ENCODE results near the gene MRPL45.
"Not testable (repeated sequence)": the region's sequence is repeated elsewhere in the genome, so short reads cannot be mapped to it uniquely, and the experiment has no call there.

Gene MRPL45

DNA sequence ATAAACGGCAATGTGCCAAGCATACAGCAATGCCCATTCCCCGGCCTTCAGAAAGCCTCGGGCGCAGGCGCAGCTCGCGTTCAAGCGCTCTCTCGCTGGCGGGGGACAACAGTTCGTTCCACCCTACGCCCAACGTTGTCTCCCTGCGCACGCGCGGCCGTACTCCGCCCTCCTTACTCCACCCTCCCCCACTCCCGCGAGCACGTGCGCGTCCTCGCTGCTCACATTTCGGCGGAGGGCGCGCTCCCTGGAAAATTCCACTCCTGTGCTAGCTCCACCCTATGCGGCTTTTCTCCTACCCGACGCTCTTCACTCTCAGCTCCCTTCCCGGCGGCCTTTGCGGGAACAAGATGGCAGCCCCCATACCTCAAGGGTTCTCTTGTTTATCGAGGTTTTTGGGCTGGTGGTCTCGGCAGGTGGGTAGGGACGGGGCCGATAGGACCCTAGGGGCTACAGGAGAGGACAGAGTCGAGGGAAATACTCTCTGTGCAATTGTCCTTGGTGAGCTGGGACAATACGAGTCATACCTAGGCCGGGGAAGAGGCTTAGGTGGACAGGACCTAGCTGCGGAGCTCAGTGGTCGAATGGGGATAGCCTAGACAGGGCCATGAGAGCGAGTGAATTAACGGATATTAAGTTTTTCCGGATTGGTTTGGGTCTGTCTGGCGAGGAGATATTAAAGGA lies at the start of gene MRPL45:
Gene MRPL45, plus strand, starts transcription at position 335 of the 684 bp plus-strand sequence. Its CDS starts 16 bp downstream, at position 351.
- peak; percentile 98 for DNase-seq

DNA sequence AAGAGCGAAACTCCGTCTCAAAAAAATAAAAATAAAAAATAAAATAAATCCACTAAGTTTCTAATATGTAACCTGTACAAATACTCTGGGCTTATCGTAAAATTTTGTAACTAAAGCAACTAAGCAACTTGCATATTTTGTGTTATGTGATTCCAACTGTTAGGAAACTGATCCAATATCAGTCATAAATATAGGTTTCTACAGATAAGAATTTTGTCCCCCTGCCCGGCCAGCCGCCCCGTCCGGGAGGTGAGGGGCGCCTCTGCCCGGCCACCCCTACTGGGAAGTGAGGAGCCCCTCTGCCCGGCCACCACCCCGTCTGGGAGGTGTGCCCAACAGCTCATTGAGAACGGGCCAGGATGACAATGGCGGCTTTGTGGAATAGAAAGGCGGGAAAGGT lies 43.8 kb upstream of the MRPL45 start:
- DNase-seq = not testable (repeated sequence)

DNA sequence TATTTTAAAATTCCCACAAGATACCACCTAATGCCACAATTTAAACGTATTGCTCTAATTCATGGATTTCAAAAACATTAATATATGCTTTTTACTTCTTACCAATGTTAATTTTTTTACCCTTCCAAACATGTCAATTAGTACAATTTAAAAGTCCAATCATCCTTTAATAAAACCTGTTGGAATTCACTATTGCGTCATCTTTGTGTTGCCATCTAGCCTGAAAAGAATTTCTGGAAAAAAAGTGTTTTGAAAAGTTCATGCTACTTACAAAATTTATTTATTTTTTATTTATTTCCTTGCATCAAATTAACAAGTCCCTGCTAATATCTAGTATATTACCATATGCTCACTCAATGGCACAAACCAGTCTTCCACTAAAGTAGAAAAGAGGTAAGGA lies 42.6 kb upstream of the MRPL45 start:
- not testable (repeated sequence) for DNase-seq

DNA sequence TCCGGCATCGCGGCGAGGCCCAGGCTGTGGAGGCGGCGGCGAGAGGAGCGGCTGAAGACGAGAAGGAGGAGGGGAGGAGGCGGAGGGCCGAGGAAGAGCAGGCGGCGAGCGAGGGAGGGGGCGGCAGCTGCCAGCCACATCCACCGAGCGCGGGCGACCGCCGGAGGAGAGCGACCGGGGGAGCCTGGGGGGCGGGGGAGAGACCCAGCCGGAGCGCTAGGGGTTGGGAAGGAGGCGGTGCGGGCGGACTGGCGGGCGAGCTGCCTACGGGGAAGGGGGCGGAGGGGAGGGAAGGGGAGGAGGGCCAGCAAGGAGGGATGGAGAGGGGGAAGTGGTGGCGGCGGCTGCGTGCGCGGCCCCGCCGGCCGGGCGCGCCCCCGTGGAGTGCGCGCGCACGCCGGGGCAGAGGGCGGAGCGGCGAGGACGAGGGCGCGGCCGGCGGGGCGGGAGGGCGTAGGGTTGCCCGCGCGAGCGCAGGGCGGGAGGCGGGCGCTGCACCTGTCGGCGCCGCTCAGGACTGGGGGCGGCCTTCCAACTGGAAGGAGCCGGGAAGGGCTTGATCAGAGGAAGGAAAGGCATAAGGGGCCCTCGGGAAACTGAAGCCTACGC lies 39.9 kb upstream of the MRPL45 start:
- DNase-seq = peak; percentile 74

DNA sequence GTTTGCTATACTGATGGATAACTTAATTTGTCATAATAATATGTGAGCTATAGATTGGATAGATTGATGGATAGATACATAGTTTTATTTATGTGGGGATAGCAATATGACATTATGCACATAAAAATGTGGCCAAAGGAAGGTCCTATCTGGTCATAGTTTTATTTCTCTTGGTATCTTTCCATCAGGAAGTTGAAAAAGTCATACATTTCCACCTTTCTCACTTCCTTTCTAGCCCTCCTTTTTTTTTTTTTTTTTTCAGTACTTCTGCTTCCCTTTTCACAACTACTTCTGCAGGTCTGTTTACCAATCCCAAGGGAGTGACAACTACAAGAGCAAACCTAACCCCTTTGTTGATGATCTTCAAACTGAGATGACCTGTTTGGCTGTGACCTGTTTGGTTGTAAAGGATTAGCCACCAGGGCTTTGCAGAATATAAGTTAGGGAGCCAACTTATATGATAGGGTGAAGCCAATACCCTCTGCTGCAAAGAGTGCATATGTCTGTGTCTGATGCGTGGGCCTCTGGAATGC lies 30.9 kb upstream of the MRPL45 start:
- not testable (repeated sequence) for DNase-seq

DNA sequence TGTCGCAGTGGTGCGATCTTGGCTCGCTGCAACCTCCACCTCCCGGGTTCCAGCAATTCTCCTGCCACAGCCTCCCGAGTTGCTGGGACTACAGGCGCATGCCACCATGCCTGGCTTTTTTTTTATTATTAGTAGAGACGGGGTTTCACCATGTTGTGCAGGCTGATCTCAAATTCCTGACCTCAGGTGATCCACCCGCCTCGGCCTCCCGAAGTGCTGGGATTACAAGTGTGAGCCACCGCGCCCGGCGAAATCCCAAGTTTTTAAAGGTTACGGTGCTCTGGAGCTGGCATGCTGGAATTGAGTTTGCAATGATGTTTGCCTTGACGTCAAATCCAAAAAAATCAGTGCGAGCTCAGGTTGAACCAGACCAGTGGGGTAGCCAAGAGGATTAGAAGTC lies 30.4 kb upstream of the MRPL45 start:
- not testable (repeated sequence) for DNase-seq

DNA sequence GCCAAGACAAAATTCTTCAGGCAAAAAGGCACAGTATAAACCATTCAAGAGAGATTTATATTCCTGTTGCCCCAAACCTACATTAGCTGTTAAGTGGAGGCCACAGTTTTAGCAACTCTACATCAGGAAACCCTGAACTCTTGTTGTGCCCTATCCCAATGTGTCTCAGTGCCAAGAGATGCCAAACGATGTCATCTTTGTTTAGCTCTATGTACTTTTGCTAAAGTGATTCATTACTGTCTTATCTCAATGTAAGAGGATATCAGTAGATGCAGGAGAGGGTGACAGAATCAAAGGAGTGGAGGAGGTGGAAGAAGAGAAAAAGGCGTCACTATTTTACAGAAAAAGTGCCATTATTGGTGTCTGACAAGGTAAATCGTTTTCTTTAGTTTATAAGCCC lies 28.8 kb upstream of the MRPL45 start:
- not testable (repeated sequence) for DNase-seq

DNA sequence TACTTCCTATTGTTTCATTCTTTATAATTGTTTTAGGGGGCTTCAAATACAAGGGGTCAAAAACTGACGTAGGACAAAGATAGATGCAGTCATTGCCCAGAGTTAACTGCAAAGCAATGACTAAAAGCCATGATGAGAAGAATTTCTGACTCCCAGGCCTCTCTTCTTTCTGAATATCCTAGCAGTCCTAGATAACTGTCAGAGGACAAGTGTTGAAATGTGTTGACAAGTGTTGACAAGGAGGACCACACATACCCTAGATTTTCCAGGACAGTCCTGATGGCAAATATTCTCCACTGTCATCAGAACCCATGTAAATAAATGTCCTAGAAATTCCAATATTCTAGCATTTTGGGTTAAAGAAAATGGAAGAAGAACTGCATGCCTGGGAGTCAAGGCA lies 27.9 kb upstream of the MRPL45 start:
- DNase-seq = not testable (repeated sequence)

DNA sequence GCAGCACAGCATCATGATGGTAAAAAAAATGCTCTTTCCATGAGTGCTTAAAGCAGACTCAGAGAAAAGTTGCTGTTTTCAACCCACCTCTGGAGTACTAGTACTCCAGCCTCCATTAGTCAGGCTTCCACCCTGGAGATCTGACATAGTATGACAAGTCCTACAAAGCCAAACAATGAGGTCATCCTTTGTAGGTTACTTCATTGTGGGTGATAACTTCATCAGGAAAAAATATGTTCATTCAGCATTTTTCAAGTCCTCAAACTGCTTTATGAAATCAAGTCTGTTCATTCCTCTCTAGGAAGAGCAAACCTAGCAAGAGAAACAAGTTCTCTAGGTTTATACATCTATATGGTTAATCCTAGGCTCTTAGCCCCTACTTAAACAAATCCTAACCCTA lies 27.4 kb upstream of the MRPL45 start:
- not testable (repeated sequence) for DNase-seq

DNA sequence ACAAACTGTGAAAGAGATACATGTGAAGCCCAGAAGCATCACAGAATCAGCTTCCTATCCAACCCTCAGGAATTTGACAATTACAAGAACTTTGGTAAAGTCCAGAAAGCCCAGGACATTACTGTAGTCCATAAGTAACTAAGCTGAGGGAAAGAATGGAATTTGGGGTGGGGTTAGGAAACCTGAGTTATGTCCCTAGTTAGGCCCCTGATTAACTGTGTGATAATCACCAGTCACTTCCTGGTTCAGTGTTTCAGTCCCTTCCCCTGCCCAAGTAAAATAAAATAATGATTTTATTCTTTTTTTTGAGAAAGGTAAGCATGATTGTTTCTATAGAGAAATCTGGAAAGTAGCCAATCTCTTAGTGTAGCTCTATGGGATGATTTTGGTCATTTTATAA lies 11.0 kb upstream of the MRPL45 start:
- not testable (repeated sequence) for DNase-seq

DNA sequence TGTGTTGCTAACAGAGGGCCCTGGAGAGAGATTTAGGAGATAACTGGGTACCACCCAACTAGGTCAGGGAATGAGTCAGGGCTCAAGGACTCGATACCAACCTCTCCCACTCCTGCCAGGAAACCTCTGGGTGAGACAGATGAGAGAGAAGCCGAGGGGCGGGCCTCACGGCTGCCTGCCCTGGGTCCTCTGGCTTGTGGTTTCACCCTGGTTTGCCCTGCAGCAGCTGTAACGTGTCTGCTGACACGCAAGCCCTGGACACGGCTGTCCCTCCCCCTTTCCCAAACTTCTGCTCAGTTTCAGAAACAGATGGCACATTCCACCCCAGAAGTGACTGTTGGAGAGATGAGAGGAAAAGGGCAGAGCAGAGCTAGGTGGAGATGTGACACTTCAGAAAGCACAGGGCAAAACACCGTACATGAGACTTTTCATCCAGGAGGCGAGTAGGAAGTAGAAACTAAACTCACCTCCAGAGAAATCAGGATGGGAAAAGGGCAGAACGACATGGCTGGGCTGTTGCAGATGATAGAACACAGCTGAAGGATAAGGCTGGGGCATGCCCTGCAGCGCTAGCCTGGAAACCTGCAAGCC lies 10.4 kb upstream of the MRPL45 start:
- DNase-seq = not testable (repeated sequence)

DNA sequence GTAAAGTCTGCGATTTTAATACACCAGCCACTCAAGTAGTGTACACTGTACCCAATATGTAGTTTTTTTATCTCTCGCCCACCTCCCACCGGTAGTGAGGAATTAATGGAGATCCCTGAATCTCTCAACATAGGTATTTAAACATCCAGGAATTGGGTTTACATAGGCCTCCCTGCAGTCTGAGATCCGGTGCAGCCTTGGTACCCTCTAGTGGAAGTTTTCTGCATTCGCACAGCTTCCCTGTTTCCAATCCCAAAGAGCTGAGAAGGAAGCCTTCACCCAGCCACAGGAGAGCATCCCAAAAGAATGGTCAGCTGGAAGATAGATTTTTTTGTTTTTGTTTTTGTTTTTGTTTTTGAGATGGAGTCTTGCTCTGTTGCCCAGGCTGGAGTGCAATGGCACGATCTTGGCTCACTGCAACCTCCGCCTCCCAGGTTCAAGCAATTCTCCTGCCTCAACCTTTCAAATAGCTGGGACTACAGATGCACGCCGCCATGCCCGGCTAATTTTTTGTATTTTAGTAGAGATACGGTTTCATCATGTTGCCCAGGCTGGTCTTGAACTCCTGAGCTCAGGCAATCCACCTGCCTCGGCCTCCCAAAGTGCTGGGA lies 8.6 kb upstream of the MRPL45 start:
- DNase-seq = peak; percentile 37

DNA sequence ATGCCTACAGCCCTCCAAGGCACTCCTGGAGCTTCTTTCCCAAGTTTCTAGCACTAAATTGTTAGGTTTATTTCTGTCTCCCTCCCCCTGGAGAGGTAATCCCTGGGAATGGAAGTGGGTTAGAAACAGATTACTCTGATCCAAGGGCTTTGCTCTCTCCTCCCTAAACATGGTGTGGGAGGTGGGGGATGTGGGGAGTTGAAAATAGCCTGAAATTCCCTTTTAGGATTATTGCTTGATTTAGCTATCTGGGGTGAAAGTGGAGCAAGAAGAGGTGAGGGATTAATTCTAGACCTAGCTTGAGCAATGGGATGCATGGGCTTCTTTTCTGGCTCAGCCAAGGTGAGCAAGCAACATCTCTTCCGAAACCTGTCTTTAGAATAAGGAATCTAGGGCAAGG lies 7.2 kb upstream of the MRPL45 start:
- not testable (repeated sequence) for DNase-seq

DNA sequence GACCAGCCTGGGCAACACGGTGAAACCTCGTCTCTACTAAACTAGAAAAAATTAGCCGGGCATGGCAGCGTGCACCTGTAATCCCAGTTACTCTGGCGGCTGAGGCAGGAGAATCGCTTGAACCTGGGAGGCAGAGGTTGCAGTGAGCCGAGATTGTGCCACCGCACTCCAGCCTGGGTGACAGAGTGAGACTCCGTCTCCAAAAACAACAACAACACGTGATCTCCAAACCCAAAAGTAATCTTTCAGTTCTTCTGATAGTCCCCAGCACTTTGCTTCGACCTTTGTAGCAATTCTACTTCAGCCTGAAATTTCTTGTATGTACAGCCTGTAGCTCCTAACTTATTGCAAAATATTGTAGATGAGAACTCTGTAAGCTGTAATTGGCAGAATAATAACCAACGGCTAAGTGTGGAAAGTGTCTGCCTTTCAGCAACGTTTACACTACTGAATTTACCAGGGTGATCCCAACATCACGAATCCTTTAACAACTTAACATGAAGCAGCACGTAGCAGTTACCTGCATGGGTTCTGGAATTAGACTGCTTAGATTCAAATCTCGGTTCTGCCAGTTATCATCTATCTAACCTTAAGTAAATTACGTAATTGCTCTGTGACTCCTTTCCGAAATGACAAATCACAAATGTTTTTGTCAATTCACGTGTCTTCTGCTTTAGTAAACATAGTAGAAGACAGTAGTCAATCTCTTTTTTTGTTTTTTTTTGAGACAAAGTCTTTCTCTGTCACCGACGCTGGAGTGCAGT lies 1.2 kb upstream of the MRPL45 start:
- not testable (repeated sequence) for DNase-seq

DNA sequence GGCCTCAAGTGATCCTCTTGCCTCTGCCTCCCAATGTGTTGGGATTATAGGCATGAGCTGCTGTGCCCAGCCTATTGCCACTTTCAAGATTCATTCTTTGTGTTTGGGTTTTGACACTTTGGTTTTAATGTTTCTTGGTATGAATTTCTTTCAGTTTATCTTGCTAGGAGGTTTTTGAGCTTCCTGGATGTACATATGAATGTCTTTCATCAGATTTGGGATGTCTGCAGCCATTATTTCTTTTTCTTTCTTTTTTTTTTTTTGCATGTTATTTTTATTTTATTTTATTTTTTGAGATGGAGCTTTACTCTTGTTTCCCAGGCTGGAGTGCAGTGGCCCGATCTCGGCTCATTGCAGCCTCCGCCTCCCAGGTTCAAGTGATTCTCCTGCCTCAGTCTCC lies 18.5 kb downstream of the MRPL45 start:
- DNase-seq = no peak

DNA sequence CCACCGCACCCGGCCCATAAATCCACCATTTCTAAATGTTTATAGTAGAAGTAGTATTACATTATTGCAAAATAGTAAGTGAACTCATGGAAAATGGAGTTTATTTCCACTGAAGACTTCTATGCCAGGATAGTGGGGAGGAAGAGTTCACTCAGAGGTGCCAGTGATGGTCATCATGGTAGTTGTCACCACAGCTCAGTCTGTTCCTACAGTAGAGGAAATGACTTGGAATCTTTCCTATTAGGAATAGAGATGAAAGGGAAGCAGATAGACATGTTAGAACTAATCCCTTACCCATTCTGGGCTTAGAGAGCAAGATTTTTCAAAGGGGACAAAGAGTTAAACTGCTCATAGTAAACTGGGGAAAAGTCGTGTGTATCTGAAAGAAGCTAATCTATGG lies 20.1 kb downstream of the MRPL45 start:
- no peak for DNase-seq

DNA sequence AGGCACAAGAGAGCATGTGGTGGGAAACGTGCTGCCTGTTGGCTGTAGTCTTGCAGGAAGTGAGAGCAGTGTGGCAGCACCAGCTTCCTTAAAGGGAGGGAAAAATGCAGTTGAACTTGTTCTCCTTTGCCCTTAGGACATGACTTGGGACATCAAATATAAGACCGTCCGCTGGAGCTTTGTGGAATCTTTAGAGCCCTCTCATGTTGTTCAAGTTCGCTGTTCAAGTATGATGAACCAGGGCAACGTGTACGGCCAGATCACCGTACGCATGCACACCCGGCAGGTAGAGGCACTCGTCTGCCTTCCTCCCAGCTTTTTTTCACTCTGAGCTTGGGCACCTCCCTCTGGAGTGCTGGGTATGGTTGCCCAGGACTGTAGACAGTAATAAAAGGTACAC lies 23.5 kb downstream of the MRPL45 start:
- DNase-seq = no peak

DNA sequence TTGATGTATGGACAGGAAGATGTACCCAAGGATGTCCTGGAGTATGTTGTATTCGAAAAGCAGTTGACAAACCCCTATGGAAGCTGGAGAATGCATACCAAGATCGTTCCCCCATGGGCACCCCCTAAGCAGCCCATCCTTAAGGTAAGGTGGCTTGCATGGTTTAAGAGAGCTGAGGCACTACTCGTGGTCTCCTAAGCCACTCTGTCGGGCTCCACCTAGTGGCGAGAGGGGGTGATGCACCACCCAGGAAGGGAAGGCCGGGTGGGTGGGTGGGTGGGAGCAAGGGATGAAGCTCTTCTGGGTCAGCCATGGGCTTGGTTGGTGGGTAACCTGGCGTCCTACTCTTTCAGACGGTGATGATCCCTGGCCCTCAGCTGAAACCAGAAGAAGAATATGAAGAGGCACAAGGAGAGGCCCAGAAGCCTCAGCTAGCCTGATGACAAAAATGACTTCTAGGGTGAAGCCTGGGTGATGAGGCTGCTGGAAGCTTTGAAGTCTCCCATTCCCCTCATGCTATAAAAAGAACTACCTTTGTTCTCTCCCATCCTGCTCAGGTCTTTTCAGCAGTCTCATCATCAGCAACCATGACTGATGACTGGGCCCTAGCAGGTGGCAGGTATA lies 25.3 kb downstream of the MRPL45 start:
- DNase-seq = peak; percentile 65

DNA sequence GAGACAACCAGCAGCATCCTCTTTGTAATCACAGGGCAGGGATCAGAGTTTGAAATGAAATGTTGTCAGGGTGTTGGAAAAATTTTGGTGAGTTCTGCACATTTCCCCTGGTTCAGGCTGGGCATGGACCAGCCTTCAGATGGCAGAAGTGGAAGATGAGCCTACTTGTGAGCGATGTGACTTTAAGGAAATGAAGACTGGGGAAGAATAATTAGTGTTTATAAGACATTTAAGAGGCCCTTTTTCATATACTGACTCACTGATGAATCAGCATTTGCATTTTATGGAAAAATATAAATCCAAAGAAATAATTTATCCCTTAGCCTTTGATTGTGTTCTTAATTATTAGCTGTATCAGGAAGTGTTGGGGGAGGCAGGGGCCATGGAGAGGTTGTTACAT lies 25.9 kb downstream of the MRPL45 start:
- DNase-seq = no peak

DNA sequence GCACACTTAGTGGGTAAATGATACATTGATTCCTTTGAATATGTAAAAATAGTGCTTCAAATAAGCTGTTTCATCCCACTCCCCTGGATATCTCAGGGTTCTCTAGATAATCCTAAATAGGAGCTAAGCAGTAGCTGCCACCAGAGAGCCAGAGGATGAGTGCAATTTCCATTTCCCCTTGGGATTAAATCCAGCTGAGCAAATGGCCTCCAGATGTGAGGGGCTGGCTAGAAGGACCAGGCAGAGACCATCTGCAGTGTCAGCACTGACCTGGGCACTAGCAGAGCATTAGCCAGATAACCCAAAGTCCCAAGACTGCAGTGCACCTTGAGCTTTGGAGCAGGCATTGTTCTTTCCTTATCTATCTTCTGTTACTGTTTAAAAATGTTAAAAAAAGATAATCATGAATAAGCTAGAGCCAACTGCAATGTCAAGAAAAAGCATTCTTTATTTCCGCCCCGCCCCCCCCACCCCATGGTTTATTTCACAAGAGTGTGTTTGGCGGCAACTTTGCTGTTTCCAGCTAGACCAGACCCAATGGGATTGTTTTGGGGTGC lies 27.3 kb downstream of the MRPL45 start:
- DNase-seq = no peak

DNA sequence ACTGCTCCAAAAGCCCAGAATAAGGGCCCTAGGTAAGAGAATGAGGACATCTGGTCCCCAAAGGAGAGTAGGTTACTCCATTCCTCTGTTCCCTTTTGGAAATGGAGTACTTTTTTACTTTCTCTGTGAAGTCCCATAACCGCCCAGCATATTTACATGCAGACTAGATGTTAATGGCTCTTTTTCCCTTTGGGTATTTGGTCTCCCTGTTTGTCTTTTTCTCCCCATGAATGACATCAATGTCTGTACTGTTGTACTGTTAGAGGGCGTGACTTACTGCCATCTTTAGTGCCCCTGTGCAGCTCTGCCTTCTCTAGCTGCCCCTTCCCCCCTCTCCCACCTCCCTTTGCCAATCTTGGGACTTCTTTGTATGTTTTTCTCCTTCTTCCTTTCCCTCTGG lies 27.8 kb downstream of the MRPL45 start:
- DNase-seq = no peak

DNA sequence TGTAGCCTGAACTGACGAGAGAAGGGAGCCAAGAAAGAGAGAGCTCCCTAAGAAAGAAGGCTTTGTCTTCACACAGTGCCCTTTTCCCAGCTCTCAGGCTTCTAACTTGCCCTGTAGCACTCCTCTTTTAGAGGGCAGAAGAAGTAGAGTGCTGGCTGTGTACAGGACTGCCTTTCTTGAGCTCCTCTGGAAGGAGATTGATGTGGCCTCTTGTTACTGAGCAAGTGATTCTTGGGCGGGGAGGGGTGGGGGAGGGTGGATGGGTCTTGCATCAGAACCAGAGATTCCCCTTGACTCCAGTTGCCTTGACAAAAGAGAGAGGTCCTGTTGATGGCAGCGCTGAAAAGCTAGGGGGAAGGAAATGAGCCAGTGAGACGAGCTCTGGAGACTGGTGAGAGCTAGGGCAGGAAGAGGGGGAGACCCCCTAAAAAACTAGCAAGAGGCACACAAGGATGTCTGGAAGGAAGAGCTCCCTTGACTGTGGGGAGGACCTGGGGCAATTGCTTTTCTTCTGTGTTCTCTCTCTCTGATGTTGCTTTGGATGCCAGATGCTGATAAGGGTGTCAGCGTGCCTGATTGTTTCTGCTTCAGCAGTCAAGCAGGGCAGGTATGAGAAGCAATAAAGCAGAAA lies 28.4 kb downstream of the MRPL45 start:
- no peak for DNase-seq
